PC-9 (cell line): ENCODE data around the gene ASTN2.

ENCODE experiments used
- CTCF ChIP-seq: fragments of 200-600 bp; sonication (generic); conservative IDR thresholded peaks from 2 replicates; pipeline ENCODE4 v1.6.1; 2017; ENCODE audit warnings: mixed run types, antibody characterized with exemption, mild to moderate bottlenecking, moderate library complexity
- EZH2 ChIP-seq: fragments of 200-600 bp; sonication (generic); IDR thresholded peaks from 2 replicates; pipeline ENCODE4 v1.8.0; 2017; ENCODE audit warnings: antibody characterized with exemption, low read depth

- TF ChIP-seq CTCF (no peak), EZH2 (no peak)
Observed at GRCh38 chr9:116689486-116690032, 725.3 kb downstream of the ASTN2 start.
